Measurements from ENCODE around the gene MPEG1.

GRCh38 chr11:59226396-59226795, 13.7 kb upstream of the MPEG1 start:
- TF ChIP-seq CTCF (optimal IDR thresholded peaks at IDR 0.05 in 1 of 3, IDR thresholded peaks at IDR 0.05 in 1 of 3, conservative IDR thresholded peaks at IDR 0.05 in 1 of 3; ENCODE audit: extremely low read depth in 1 of 3, insufficient read depth in 2 of 3, low read length in 3 of 3) (no peak), EZH2 (IDR thresholded peaks at IDR 0.05; ENCODE audit: low read length) (no peak)
